GM18508 (cell line): ENCODE measurements around the gene EEIG2.
"Not testable (repeated sequence)": the region's sequence is repeated elsewhere in the genome, so short reads cannot be mapped to it uniquely, and the experiment has no call there.

Experiments used
- ATAC-seq: cut with Tn5 transposase; IDR thresholded peaks from one replicate; pipeline ENCODE4 v1.9.1; 2021; ENCODE audit warnings: moderate number of reproducible peaks; ENCODE audit not compliant: insufficient read depth, unreplicated experiment

Gene EEIG2

GRCh38 chr1:108559215-108560186 lies at the start of gene EEIG2:
TSS of gene EEIG2 (plus strand) at chr1:108560100. CDS start at chr1:108560429, 329 bp downstream.
- ATAC-seq, result peak; percentile 56

GRCh38 chr1:108511764-108512163 lies 48.1 kb upstream of the EEIG2 start:
- ATAC-seq, result no peak

GRCh38 chr1:108512239-108513043 lies 47.5 kb upstream of the EEIG2 start:
- no peak for ATAC-seq

- ATAC-seq, result no peak
These were observed 46.9 kb upstream of the EEIG2 start for GRCh38 chr1:108513044-108513415.

GRCh38 chr1:108513914-108514313 lies 46.0 kb upstream of the EEIG2 start:
- not testable (repeated sequence) for ATAC-seq

- ATAC-seq, result not testable (repeated sequence)
These were observed 42.5 kb upstream of the EEIG2 start for GRCh38 chr1:108517301-108517897.

- ATAC-seq, result no peak
These were observed 37.9 kb upstream of the EEIG2 start for GRCh38 chr1:108521990-108522393.

- ATAC-seq, result no peak
These were observed 36.1 kb upstream of the EEIG2 start for GRCh38 chr1:108523829-108524228.

GRCh38 chr1:108524676-108525075 lies 35.2 kb upstream of the EEIG2 start:
- ATAC-seq, result no peak

- ATAC-seq, result no peak
These were observed 32.8 kb upstream of the EEIG2 start for GRCh38 chr1:108527135-108527534.

- no peak for ATAC-seq
These were observed 32.1 kb upstream of the EEIG2 start for GRCh38 chr1:108527837-108528236.

GRCh38 chr1:108531444-108531843 lies 28.5 kb upstream of the EEIG2 start:
- ATAC-seq, result no peak

GRCh38 chr1:108532730-108533129 lies 27.2 kb upstream of the EEIG2 start:
- ATAC-seq, result no peak

GRCh38 chr1:108533351-108534083 lies 26.4 kb upstream of the EEIG2 start:
- peak; percentile 49 for ATAC-seq

- no peak for ATAC-seq
These were observed 25.1 kb upstream of the EEIG2 start for GRCh38 chr1:108534759-108535158.

GRCh38 chr1:108535315-108535897 lies 24.5 kb upstream of the EEIG2 start:
- not testable (repeated sequence) for ATAC-seq

GRCh38 chr1:108536021-108536420 lies 23.9 kb upstream of the EEIG2 start:
- not testable (repeated sequence) for ATAC-seq

- ATAC-seq, result not testable (repeated sequence)
These were observed 23.1 kb upstream of the EEIG2 start for GRCh38 chr1:108536791-108537190.

- ATAC-seq, result no peak
These were observed 21.9 kb upstream of the EEIG2 start for GRCh38 chr1:108537976-108538375.

- no peak for ATAC-seq
These were observed 18.9 kb upstream of the EEIG2 start for GRCh38 chr1:108540977-108541376.
